Esophagus squamous epithelium (tissue), 5 donors: Measurements from ENCODE around the gene HOTAIR. TPM values are rescaled to one million over a fixed set of nuclear protein-coding genes. Genes with fewer than 3 reads are reported as not detected.

Experiments
- DNase-seq: peaks from one replicate; lab custom pipeline; 2025; lab: John Stamatoyannopoulos, UW
- H3K27ac ChIP-seq, 4 donors: fragments of 200-600 bp; sonication (generic); one replicate each; pipeline ENCODE4 v1.5.1; 2016 to 2019; ENCODE audit warnings: mild to moderate bottlenecking in 1 of 4
- H3K27me3 ChIP-seq, 4 donors: fragments of 200-600 bp; sonication (generic); 1 replicate in 3 of 4; 2 replicates in 1 of 4; pipeline versions ENCODE4 v1.5.1 to v1.6.0; 2017 to 2021; ENCODE audit warnings: antibody characterized with exemption in 1 of 4
- H3K36me3 ChIP-seq, 3 donors: fragments of 200-600 bp; sonication (generic); one replicate each; pipeline ENCODE4 v1.5.1; 2016 to 2019
- H3K4me1 ChIP-seq, 3 donors: fragments of 200-600 bp; sonication (generic); one replicate each; pipeline ENCODE4 v1.5.1; 2017 to 2019
- H3K4me3 ChIP-seq, 4 donors: fragments of 200-600 bp; sonication (generic); 1 replicate in 3 of 4; 2 replicates in 1 of 4; pipeline ENCODE4 v1.5.1; 2016 to 2019; ENCODE audit warnings: mild to moderate bottlenecking in 2 of 4, moderate library complexity in 1 of 4
- H3K9me3 ChIP-seq, 3 donors: fragments of 200-600 bp; sonication (generic); one replicate each; pipeline ENCODE4 v1.5.1; 2016 to 2019
- CTCF ChIP-seq, 6 experiments: fragments of 450-650 bp in 4 of 6; fragments of 200-600 bp in 2 of 6; sonication (generic) in 2 of 6; IDR thresholded peaks; one replicate each; pipeline ENCODE4 v1.5.1; 2016 to 2019; ENCODE audit warnings: antibody characterized with exemption in 6 of 6, mild to moderate bottlenecking in 4 of 6, moderate library complexity in 4 of 6
- POLR2A ChIP-seq, 4 donors: fragments of 450-650 bp; IDR thresholded peaks; one replicate each; pipeline ENCODE4 v1.6.1; 2017; ENCODE audit warnings: antibody characterized with exemption in 4 of 4, mild to moderate bottlenecking in 4 of 4, moderate library complexity in 3 of 4
- WGBS, 2 donors: methylation state at CpG; one replicate each; pipeline ENCODE4 v1.1.5; 2018; 5-methylcytosine and 5-hydroxymethylcytosine counted together
- intact Hi-C: fragments of 100-400 bp; cut with DNase I; formaldehyde crosslinking; loops from one replicate; pipeline ENCODE4 v1.15.0; 2022
- total RNA-seq, 4 donors: library from RNA; depleted of rRNA; stranded (reverse); fragments of >200 nt; gene quantifications; one replicate each; pipeline ENCODE4 v1.1.0, GENCODE V29; 2016
- donor health status: DM: yes; HTN: yes; CAD: no.

HOTAIR gene
- total RNA-seq, 4 donors from 2014 or later: not detected

DNA sequence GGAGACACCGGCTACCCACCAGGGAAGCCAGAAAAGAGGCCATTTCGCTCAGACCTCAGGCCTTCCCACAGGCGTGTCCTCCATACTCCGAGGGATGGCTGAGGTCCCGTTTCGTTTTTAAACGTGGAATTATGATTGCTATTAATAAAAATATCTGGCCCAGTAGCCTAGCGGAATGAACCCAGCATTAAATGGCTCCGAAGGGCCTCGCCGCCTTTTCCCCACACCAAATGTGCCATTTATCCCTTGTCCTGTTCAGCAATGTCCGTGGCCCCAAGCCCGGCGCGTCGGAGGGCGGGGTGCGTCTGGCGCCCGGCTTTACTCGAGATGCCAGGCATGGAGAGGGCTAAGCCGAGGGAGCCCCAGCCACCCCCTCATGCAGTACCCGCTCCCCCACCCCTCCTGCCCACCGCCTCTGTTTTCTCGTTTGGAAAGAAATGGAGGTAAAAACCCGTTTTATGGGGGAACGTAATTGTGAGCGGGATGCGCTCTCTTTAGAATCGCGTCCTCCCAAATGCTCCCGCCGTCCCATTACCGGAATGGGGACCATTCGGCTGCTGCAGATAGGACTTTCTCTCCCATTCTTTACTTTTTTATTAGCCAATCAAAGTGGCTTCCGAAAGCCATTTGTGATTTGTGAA, 39.7 kb upstream of the HOTAIR start:
- Histone ChIP-seq H3K27me3 (peaks cover 15 to 100% (median 47%) of the 10 kb centered on the region in 4 donors), H3K4me3 (peak overlapping the region in 1 of 4 donors; percentile 23), H3K4me1 (peaks cover 5 to 50% (median 14%) of the 10 kb centered on the region in 3 donors), H3K36me3 (no peaks in the 10 kb centered on the region), H3K9me3 (no peaks in the 10 kb centered on the region), H3K27ac (no peak overlapping the region)
- 35 to 38% methylated on average over 17 to 36 of the region's 36 CpGs for WGBS, 2 donors
- intact Hi-C loops: no loop called here
- TF ChIP-seq POLR2A (IDR thresholded peaks at IDR 0.05): no peak
- no peak for TF ChIP-seq CTCF (IDR thresholded peaks at IDR 0.05)
- DNase-seq: no peak

DNA sequence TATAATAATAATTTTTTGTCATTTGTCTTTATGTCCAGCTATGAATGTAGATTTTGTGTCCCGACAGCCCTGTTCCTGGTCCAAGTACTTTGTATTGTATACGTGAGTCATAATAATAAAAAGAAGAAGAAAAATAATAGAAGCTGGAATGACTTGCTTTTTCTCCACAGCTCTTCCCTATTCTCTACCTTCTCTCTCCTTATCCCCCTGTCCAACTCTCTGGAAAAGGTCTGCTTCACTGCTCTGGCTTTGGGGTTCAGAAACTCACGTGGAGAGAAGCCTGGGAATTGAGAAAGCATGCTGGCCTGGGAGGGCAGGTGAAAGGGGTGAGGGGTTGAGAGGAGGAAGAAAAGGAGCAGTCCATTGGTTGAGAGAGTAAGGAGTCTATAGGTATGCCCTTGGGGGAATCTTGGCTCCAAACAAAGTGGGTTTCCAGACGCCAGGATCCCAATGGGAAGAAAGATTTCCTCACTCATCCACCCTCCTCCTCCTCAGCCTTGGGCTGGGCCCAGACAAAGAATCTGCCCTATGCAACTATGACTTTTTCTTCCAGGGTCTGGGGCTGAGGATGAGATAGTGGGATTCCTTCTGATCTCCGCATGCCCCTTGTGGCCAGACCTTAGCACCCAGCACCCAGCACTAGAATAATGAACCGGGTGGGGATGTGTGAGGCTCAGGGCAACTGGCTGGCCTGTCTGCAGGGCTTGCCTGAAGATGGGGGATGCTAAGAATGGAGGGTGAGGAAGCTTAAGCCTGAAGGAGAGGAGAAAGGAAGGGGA, 38.1 kb upstream of the HOTAIR start:
- Histone ChIP-seq H3K4me1 (peaks cover 8 to 44% (median 19%) of the 10 kb centered on the region in 3 donors), H3K36me3 (no peaks in the 10 kb centered on the region), H3K9me3 (no peaks in the 10 kb centered on the region), H3K27me3 (peaks cover 15 to 100% (median 53%) of the 10 kb centered on the region in 4 donors), H3K27ac (no peak overlapping the region), H3K4me3 (no peak overlapping the region)
- 36 to 42% methylated on average over 5 of the region's 6 CpGs for WGBS, 2 donors
- TF ChIP-seq POLR2A (IDR thresholded peaks at IDR 0.05) (no peak), CTCF (IDR thresholded peaks at IDR 0.05) (no peak)
- DNase-seq: no peak
- intact Hi-C loops: no loop called here

GRCh38 chr12:54011665-54012532, 37.1 kb upstream of the HOTAIR start:
- WGBS, 2 donors: 40 to 53% methylated on average over 9 to 14 of the region's 14 CpGs
- Histone ChIP-seq H3K9me3 (no peaks in the 10 kb centered on the region), H3K27me3 (peaks cover 15 to 100% (median 54%) of the 10 kb centered on the region in 4 donors), H3K27ac (no peak overlapping the region), H3K36me3 (no peaks in the 10 kb centered on the region), H3K4me3 (no peak overlapping the region), H3K4me1 (peaks cover 8 to 35% (median 15%) of the 10 kb centered on the region in 3 donors)
- DNase-seq: no peak
- TF ChIP-seq POLR2A (IDR thresholded peaks at IDR 0.05) (no peak), CTCF (IDR thresholded peaks at IDR 0.05) (no peak)
- intact Hi-C loops: no loop called here

DNA sequence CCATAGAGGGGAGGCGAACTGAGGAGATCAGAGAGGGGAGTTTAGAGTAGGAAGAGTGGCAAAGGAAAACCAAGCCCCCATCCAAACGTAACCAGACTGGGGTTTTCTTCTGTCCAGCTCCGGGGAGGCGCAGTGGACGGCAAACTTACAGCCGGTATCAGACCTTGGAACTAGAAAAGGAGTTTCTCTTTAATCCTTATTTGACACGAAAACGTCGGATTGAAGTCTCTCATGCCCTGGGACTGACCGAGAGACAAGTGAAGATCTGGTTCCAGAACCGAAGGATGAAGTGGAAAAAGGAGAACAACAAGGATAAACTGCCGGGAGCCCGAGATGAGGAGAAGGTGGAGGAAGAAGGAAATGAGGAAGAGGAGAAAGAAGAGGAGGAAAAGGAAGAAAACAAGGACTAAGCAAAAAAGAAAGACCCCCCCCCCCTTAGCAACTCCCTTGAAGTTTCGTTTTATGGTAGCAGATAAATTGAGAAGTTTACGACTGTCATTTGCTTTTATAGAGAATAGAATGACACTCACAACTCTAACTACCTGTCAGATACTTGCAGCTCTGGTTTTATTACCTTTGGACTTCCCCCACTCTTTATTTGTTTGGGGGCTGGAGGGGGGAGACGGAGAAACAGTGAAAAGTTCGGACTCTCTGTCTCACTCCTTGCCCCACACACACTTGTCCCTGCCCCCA, 36.4 kb upstream of the HOTAIR start:
- Histone ChIP-seq H3K4me1 (peaks cover 8 to 35% (median 17%) of the 10 kb centered on the region in 3 donors), H3K4me3 (no peak overlapping the region)

More for the DNA sequence above, 36.4 kb upstream of the HOTAIR start:
- no peaks in the 10 kb centered on the region for H3K9me3 ChIP-seq
- H3K36me3 ChIP-seq: no peaks in the 10 kb centered on the region
- no peak overlapping the region for H3K27ac ChIP-seq
- TF ChIP-seq POLR2A (IDR thresholded peaks at IDR 0.05) (no peak), CTCF (IDR thresholded peaks at IDR 0.05) (no peak)
- whole genome bisulfite sequencing, 2 donors: 31% methylated on average over 14 to 17 of the region's 17 CpGs
- peaks cover 14 to 100% (median 53%) of the 10 kb centered on the region in 4 donors for H3K27me3 ChIP-seq
- intact Hi-C loops: no loop called here
- DNase-seq: no peak
